Cardiac muscle cell (in vitro differentiated cells and primary cell): ENCODE data around the gene KIF25. TPM values are rescaled to one million over a fixed set of nuclear protein-coding genes. Genes with fewer than 3 reads are reported as not detected.
"Not testable (repeated sequence)": the region's sequence is repeated elsewhere in the genome, so short reads cannot be mapped to it uniquely, and the experiment has no call there.

Experiments
- DNase-seq, 2 donors: peaks; one replicate each; pipeline versions ENCODE4 v3.0.0 to v3.0.0-alpha.2; 2010 to 2017; ENCODE audit warnings: low read depth in 1 of 2, low spot score in 1 of 2
- H3K27ac ChIP-seq: fragments of 200-600 bp; sonication (generic); 2 replicates; pipeline ENCODE4 v1.5.1; 2016
- H3K27me3 ChIP-seq: fragments of 200-600 bp; sonication (generic); 2 replicates; pipeline ENCODE4 v1.6.0; 2016; ENCODE audit warnings: control low read depth
- H3K36me3 ChIP-seq: fragments of 200-600 bp; sonication (generic); 2 replicates; pipeline ENCODE4 v1.5.1; 2016; ENCODE audit warnings: control low read depth
- H3K4me1 ChIP-seq: fragments of 200-600 bp; sonication (generic); 2 replicates; pipeline ENCODE4 v1.8.1; 2017; ENCODE audit warnings: low read depth, mild to moderate bottlenecking, mixed run types
- H3K4me3 ChIP-seq: fragments of 200-600 bp; sonication (generic); 2 replicates; pipeline ENCODE4 v1.5.1; 2016; ENCODE audit warnings: mild to moderate bottlenecking
- H3K9me3 ChIP-seq: fragments of 200-600 bp; sonication (generic); 2 replicates; pipeline ENCODE4 v1.5.1; 2017; ENCODE audit warnings: low read depth, mild to moderate bottlenecking, control low read depth
- polyA plus RNA-seq: library from polyadenylated mRNA; unstranded; fragments of >200 nt; fragmentation: Nextera tagmentation; extraction: Ambion mirVana; gene quantifications from 2 replicates; pipeline ENCODE4 v1.2.1, GENCODE V29; 2016
- total RNA-seq: library from RNA; depleted of rRNA; stranded (reverse); fragments of >200 nt; gene quantifications from 2 replicates; pipeline ENCODE4 v1.2.3, GENCODE V29; 2016
- TF ChIP-seq, protein P1 (sequence below): IDR thresholded peaks from 2 replicates; pipeline ENCODE4 v1.5.1; 2012; ENCODE audit warnings: low read depth, mild to moderate bottlenecking, low read length

KIF25 gene
- total and polyA plus RNA-seq, 2 experiments from 2014 or later, result 0.40 to 1.6 TPM

DNA sequence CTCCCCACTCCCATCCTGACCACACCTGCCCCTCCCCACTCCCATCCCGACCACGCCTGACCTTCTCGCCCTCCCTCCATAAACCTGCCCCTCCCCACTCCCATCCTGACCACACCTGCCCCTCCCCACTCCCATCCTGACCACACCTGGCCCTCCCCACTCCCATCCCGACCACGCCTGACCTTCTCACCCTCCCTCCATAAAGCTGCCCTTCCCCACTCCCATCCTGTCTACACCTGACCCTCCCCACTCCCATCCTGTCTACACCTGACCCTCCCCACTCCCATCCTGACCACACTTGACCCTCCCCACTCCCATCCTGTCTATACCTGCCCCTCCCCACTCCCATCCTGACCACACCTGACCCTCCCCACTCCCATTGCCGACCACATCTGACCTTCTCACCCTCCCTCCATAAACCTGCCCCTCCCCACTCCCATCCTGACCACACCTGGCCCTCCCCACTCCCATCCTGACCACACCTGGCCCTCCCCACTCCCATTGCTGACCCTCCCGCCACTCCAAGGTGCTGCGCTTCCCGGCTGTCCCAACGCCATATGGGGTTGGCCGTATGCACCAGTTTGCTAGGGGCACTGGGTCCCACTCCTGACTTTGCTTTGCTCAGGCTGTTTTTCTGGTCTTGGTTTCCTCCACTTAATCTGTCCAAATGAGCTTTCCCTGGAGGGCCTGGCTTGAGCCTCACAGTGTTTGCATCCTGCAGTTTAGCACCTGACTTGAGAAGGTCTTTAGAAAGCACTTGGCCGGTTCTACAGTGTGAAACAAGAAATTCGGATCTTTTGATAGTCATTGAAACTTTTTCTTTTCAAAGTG lies 2.9 kb downstream of the KIF25 start:
- no peak for DNase-seq
- Histone ChIP-seq H3K9me3 (no peaks in the 10 kb centered on the region), H3K36me3 (no peaks in the 10 kb centered on the region), H3K27ac (no peak overlapping the region), H3K4me1 (no peaks in the 10 kb centered on the region), H3K4me3 (no peak overlapping the region), H3K27me3 (no peaks in the 10 kb centered on the region)
- TF ChIP-seq, protein P1, sequence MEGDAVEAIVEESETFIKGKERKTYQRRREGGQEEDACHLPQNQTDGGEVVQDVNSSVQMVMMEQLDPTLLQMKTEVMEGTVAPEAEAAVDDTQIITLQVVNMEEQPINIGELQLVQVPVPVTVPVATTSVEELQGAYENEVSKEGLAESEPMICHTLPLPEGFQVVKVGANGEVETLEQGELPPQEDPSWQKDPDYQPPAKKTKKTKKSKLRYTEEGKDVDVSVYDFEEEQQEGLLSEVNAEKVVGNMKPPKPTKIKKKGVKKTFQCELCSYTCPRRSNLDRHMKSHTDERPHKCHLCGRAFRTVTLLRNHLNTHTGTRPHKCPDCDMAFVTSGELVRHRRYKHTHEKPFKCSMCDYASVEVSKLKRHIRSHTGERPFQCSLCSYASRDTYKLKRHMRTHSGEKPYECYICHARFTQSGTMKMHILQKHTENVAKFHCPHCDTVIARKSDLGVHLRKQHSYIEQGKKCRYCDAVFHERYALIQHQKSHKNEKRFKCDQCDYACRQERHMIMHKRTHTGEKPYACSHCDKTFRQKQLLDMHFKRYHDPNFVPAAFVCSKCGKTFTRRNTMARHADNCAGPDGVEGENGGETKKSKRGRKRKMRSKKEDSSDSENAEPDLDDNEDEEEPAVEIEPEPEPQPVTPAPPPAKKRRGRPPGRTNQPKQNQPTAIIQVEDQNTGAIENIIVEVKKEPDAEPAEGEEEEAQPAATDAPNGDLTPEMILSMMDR, result no peak

DNA sequence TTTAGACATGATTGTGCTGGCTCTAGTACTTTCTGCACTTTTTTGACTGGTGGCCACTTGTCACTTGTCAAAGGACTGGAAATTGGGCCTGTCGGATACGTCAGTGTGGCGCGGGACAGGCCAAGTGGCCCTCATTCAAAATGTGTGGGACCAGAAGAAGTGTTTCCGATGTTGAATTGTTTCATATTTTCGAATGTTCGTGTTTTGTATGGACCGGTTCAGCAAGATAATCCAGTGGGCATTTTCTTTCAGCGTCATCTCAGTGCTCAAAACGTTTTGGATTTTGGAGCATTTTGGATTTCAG lies 3.5 kb downstream of the KIF25 start:
- Histone ChIP-seq H3K4me3 (no peak overlapping the region), H3K4me1 (no peaks in the 10 kb centered on the region), H3K27ac (no peak overlapping the region), H3K27me3 (no peaks in the 10 kb centered on the region), H3K36me3 (no peaks in the 10 kb centered on the region), H3K9me3 (no peaks in the 10 kb centered on the region)
- TF ChIP-seq, protein P1, result no peak
- no peak for DNase-seq

DNA sequence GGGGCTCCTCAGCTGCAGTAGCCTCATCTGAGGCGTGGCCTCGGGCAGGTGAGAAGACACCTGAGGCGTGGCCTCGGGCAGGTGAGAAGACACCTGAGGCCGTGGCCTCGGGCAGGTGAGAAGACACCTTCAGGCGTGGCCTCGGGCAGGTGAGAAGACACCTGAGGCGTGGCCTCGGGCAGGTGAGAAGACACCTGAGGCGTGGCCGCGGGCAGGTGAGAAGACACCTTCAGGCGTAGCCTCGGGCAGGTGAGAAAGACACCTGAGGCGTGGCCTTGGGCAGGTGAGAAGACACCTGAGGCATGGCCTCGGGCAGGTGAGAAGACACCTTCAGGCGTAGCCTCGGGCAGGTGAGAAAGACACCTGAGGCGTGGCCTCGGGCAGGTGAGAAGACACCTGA lies 4.0 kb downstream of the KIF25 start:
- H3K27ac ChIP-seq, H3K36me3 ChIP-seq, DNase-seq, H3K9me3 ChIP-seq, H3K27me3 ChIP-seq, H3K4me3 ChIP-seq, H3K4me1 ChIP-seq: not testable (repeated sequence)

DNA sequence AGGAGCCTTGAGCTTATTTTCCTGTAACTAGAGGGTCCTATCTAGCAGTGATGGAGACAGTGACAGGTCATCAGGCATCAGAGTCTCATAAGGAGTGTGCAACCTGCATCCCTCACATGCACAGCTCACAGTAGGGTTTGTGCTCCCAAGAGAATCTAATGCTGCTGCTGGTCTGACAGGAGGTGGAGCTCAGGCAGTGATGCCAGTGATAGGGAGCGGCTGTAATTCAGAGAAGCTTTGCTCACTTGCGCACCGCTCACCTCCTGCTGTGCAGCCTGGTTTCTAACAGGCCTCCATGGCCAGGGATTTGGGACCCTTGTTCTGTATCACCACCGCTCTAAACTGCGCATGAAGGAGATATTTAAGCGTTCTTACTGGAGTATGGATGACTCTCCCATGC lies 5.3 kb downstream of the KIF25 start:
- no peaks in the 10 kb centered on the region for H3K36me3 ChIP-seq
- no peak for DNase-seq

DNA sequence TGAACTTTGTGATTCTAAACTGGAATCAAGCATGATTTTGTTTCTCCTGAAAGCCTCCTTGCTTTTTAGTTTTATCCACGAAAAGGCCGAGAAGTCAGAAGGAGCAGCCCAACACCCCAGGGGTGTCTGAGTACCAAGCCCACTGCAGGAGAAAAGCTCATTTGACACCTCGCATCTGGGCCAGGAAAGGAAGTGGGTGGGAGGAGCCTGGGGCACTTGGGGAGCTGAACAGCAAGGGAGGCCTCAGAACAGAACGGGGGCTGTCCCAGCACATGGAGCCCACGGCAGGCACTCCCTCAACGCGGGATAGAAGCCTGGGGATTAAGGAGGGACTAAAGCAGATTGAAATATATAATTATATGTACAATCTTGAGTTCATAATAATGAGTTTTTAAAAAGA lies 6.6 kb downstream of the KIF25 start:
- Histone ChIP-seq H3K36me3 (no peaks in the 10 kb centered on the region), H3K4me1 (no peaks in the 10 kb centered on the region), H3K4me3 (no peak overlapping the region), H3K27ac (no peak overlapping the region), H3K9me3 (no peaks in the 10 kb centered on the region), H3K27me3 (no peaks in the 10 kb centered on the region)
- TF ChIP-seq, protein P1, result no peak
- DNase-seq, result no peak

More for the DNA sequence above, 5.3 kb downstream of the KIF25 start:
- TF ChIP-seq, protein P1, result no peak
- Histone ChIP-seq H3K27ac (no peak overlapping the region), H3K27me3 (no peaks in the 10 kb centered on the region), H3K4me3 (no peak overlapping the region), H3K4me1 (no peaks in the 10 kb centered on the region), H3K9me3 (no peaks in the 10 kb centered on the region)

DNA sequence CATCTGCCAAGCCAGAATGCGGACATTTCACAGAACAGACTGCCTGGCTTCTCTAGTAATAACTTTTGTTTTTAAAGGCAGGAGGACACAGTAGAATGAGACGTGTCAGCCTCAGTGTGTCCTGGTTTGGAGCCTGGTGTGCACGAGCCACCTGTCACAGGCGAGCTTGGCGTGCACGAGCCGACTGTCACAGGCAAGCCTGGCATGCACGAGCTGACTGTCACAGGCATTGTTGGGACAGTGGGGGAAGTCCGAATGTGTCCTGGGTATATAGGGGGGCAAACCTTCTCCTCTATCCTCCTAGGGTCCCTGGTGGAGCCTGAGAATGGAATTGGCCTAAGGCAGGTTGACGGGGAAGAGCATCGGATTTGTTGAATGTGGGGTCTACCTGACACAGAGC lies 7.5 kb downstream of the KIF25 start:
- no peak overlapping the region for H3K4me3 ChIP-seq
- no peak for DNase-seq
- no peaks in the 10 kb centered on the region for H3K36me3 ChIP-seq
- no peaks in the 10 kb centered on the region for H3K9me3 ChIP-seq
- TF ChIP-seq, protein P1, result no peak
- no peak overlapping the region for H3K27ac ChIP-seq
- H3K4me1 ChIP-seq, result no peaks in the 10 kb centered on the region
- H3K27me3 ChIP-seq, result no peaks in the 10 kb centered on the region
